HepG2 (cell line): ENCODE measurements around the gene CTU1. TPM values are rescaled to one million over a fixed set of nuclear protein-coding genes. Genes with fewer than 3 reads are reported as not detected.

ENCODE experiments used
- BCL6 ChIP-seq: IDR thresholded peaks from 2 replicates; pipeline ENCODE4 v1.6.1; 2016; ENCODE audit warnings: missing genetic modification reagents, missing compliant biosample characterization
- HOXA3 ChIP-seq: sonication (generic); formaldehyde crosslinking; IDR thresholded peaks from 2 replicates; pipeline ENCODE4 v1.5.0; 2020; ENCODE audit warnings: missing genetic modification reagents
- KIAA2018 ChIP-seq: sonication (generic); formaldehyde crosslinking; IDR thresholded peaks from 2 replicates; pipeline ENCODE4 v1.5.0; 2020; ENCODE audit warnings: mild to moderate bottlenecking, missing genetic modification reagents, borderline replicate concordance
- MAZ ChIP-seq, 2 experiments: sonication (generic) in 1 of 2; formaldehyde crosslinking in 1 of 2; IDR thresholded peaks; 2 replicates each; pipeline versions ENCODE4 v1.5.0 to v1.6.1; 2012 to 2020; ENCODE audit warnings: low read depth in 2 of 2, mild to moderate bottlenecking in 2 of 2, borderline replicate concordance in 1 of 2, improper control_type of control experiment in 1 of 2, low read length in 1 of 2, missing genetic modification reagents in 1 of 2, moderate library complexity in 1 of 2
- NAIF1 ChIP-seq: sonication (generic); formaldehyde crosslinking; IDR thresholded peaks from 2 replicates; pipeline ENCODE4 v1.5.0; 2020; ENCODE audit warnings: mild to moderate bottlenecking, missing genetic modification reagents, borderline replicate concordance
- RXRB ChIP-seq: IDR thresholded peaks from 2 replicates; pipeline ENCODE4 v1.6.1; 2016; ENCODE audit warnings: borderline replicate concordance, missing genetic modification reagents, missing compliant biosample characterization
- TBX2 ChIP-seq: sonication (generic); formaldehyde crosslinking; IDR thresholded peaks from 2 replicates; pipeline ENCODE4 v1.5.0; 2020; ENCODE audit warnings: missing genetic modification reagents, mild to moderate bottlenecking, borderline replicate concordance
- THYN1 ChIP-seq: sonication (generic); formaldehyde crosslinking; IDR thresholded peaks from 2 replicates; pipeline ENCODE4 v1.8.1; 2023; ENCODE audit warnings: low read depth, mild to moderate bottlenecking, moderate library complexity, missing genetic modification reagents, borderline replicate concordance
- ZNF121 ChIP-seq: sonication (generic); formaldehyde crosslinking; IDR thresholded peaks from 2 replicates; pipeline ENCODE4 v1.5.0; 2020; ENCODE audit warnings: mild to moderate bottlenecking, missing genetic modification reagents
- ZNF280D ChIP-seq: sonication (generic); formaldehyde crosslinking; IDR thresholded peaks from 2 replicates; pipeline ENCODE4 v1.5.1; 2020; ENCODE audit warnings: mild to moderate bottlenecking, missing genetic modification reagents
- ZNF30 ChIP-seq: sonication (generic); formaldehyde crosslinking; IDR thresholded peaks from 2 replicates; pipeline ENCODE4 v1.5.0; 2020; ENCODE audit warnings: mild to moderate bottlenecking, missing genetic modification reagents
- ZNF567 ChIP-seq: sonication (generic); formaldehyde crosslinking; IDR thresholded peaks from 2 replicates; pipeline ENCODE4 v1.8.1; 2023; ENCODE audit warnings: mild to moderate bottlenecking, missing genetic modification reagents, borderline replicate concordance
- ZNF616 ChIP-seq: sonication (generic); formaldehyde crosslinking; IDR thresholded peaks from 2 replicates; pipeline ENCODE4 v1.5.0; 2020; ENCODE audit warnings: low read depth, mild to moderate bottlenecking, missing genetic modification reagents
- ZNF782 ChIP-seq: sonication (generic); formaldehyde crosslinking; IDR thresholded peaks from 2 replicates; pipeline ENCODE4 v1.4.0; 2020; ENCODE audit warnings: missing genetic modification reagents, mild to moderate bottlenecking, borderline replicate concordance
- polyA plus RNA-seq, 8 experiments: library from polyadenylated mRNA; depleted of rRNA in 3 of 8; stranded (reverse) in 7 of 8; unstranded in 1 of 8; fragments of >200 nt; fragmentation: Illumina TruSeq in 4 of 8; extraction: Trizol in 4 of 8; gene quantifications; 2 replicates each; pipeline versions ENCODE4 v1.2.1 to v1.2.3, GENCODE V29; 2011 to 2016; ENCODE audit warnings: low read depth in 4 of 8, missing spikeins in 1 of 8, mixed read lengths in 1 of 8; ENCODE audit not compliant: insufficient read depth in 1 of 8
- total RNA-seq, 5 experiments: library from RNA; depleted of rRNA; stranded (reverse); fragments of >200 nt; fragmentation: Illumina TruSeq; extraction: Trizol; gene quantifications; 2 replicates each; pipeline ENCODE4 v1.2.3, GENCODE V29; 2016; ENCODE audit warnings: low read depth in 1 of 5

The CTU1 gene
- total and polyA plus RNA-seq, 2 of the 13 experiments (the other 11 are each of a cell fraction or from before 2014, with no cell fraction given) = 1.9 to 2.9 TPM

GRCh38 chr19:51063664-51064063 is 44.5 kb downstream of the CTU1 start (continued):
- TF ChIP-seq ZNF567 (no peak), THYN1 (CRISPR knock-in tag) (no peak), KIAA2018 (no peak), MAZ (IDR thresholded peaks at IDR 0.05; ENCODE audit: borderline replicate concordance, low read depth, low read length) (no peak), MAZ (CRISPR knock-in tag; IDR thresholded peaks at IDR 0.05; ENCODE audit: low read depth) (no peak), TBX2 (no peak), ZNF782 (CRISPR knock-in tag) (no peak), NAIF1 (CRISPR knock-in tag) (no peak), BCL6 (no peak), RXRB (no peak), ZNF121 (CRISPR knock-in tag) (no peak), ZNF616 (no peak), ZNF280D (CRISPR knock-in tag) (no peak), ZNF30 (CRISPR knock-in tag) (no peak), HOXA3 (CRISPR knock-in tag) (no peak)
